Transverse colon (tissue), 4 donors: Measurements from ENCODE around the gene RPS6KL1. TPM values are rescaled to one million over a fixed set of nuclear protein-coding genes. Genes with fewer than 3 reads are reported as not detected.

Source experiments
- DNase-seq: peaks from one replicate; pipeline ENCODE4 v3.0.0-alpha.2; 2019
- H3K27ac ChIP-seq, 4 donors: fragments of 200-600 bp; sonication (generic); 2 replicates each; pipeline ENCODE4 v1.5.1; 2016 to 2018; ENCODE audit warnings: inconsistent platforms in 4 of 4
- H3K27me3 ChIP-seq: fragments of 200-600 bp; sonication (generic); 2 replicates; pipeline ENCODE4 v1.5.1; 2017; ENCODE audit warnings: inconsistent platforms
- H3K36me3 ChIP-seq, 4 donors: fragments of 200-600 bp; sonication (generic); 2 replicates each; pipeline ENCODE4 v1.5.1; 2017 to 2019; ENCODE audit warnings: inconsistent platforms in 4 of 4
- H3K4me1 ChIP-seq, 4 donors: fragments of 200-600 bp; sonication (generic); 2 replicates each; pipeline ENCODE4 v1.5.1; 2017 to 2020; ENCODE audit warnings: inconsistent platforms in 4 of 4
- H3K4me3 ChIP-seq, 4 donors: fragments of 200-600 bp; sonication (generic); 1 replicate in 1 of 4; 2 replicates in 3 of 4; pipeline versions ENCODE4 v1.5.1 to v1.6.1; 2017 to 2019; ENCODE audit warnings: inconsistent platforms in 4 of 4
- H3K9me3 ChIP-seq, 2 donors: fragments of 200-600 bp; sonication (generic); 2 replicates each; pipeline ENCODE4 v1.5.1; 2017 to 2019; ENCODE audit warnings: inconsistent platforms in 2 of 2
- EP300 ChIP-seq: sonication (generic); formaldehyde crosslinking; IDR thresholded peaks from one replicate; pipeline ENCODE4 v1.6.1; 2017; ENCODE audit warnings: antibody characterized with exemption, low read depth
- POLR2A ChIP-seq: fragments of 450-650 bp; IDR thresholded peaks from one replicate; pipeline ENCODE4 v1.6.1; 2016; ENCODE audit warnings: antibody characterized with exemption, mild to moderate bottlenecking, moderate library complexity
- POLR2AphosphoS5 ChIP-seq, 3 donors: sonication (generic); formaldehyde crosslinking; IDR thresholded peaks; one replicate each; pipeline ENCODE4 v1.6.1; 2016; ENCODE audit warnings: antibody characterized with exemption in 3 of 3
- WGBS, 2 donors: methylation state at CpG; one replicate each; pipeline ENCODE4 v1.1.5; 2018; ENCODE audit warnings: low coverage in 1 of 2; 5-methylcytosine and 5-hydroxymethylcytosine counted together
- in situ Hi-C, 4 donors: fragments of 200-750 bp; cut with MboI; loops; one replicate each; pipeline versions ENCODE4 v1.15.0 to v1.15.1; 2017; ENCODE audit warnings: low sequenced_read_pairs in 3 of 4, low pct_ligation_motif_present in 1 of 4, low pct_unique_long_range_greater_than_20kb in 1 of 4
- intact Hi-C: fragments of 100-400 bp; cut with DNase I; formaldehyde crosslinking; loops from one replicate; pipeline ENCODE4 v1.15.1; 2023; ENCODE audit warnings: low total_unique reads
- total RNA-seq, 4 donors: library from RNA; depleted of rRNA; stranded (reverse); fragments of >200 nt; gene quantifications; one replicate each; pipeline ENCODE4 v1.1.0, GENCODE V29; 2016
- TF ChIP-seq, protein P1 (sequence below), 5 experiments: fragments of 200-600 bp in 3 of 5; fragments of 450-650 bp in 2 of 5; sonication (generic) in 3 of 5; IDR thresholded peaks; 1 replicate in 2 of 5; 2 replicates in 3 of 5; pipeline ENCODE4 v1.5.1; 2016 to 2017; ENCODE audit warnings: antibody characterized with exemption in 5 of 5, inconsistent platforms in 3 of 5, mild to moderate bottlenecking in 2 of 5, moderate library complexity in 1 of 5

Gene RPS6KL1
- total RNA-seq, 4 donors from 2014 or later, result 6.4 to 54.1 (median 9.3) TPM; not detected in 1

DNA sequence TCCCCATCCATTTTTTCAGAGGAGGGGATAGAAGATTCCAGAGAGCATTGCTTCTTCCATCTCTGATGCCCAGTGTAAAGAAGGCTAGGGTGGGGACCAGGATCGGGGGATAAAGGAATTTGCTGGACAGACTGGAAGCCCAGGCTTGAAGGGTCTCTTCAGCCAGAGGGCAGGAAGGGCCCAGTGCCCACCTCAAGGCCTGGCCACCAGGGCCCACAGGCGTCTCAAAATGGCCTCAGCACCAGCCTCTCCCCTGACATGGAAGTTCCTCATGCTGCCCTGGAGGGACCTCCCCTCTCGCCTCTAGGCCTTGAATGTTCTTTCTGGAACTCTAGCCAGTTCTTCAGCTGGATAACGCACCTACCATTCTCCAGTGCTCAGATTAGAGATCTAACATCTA lies 2.8 kb downstream of the RPS6KL1 start:
- in situ Hi-C loops, result no loop called here
- DNase-seq, result no peak
- Histone ChIP-seq H3K27me3 (no peaks in the 10 kb centered on the region), H3K27ac (no peak overlapping the region), H3K4me3 (no peak overlapping the region), H3K4me1 (peaks cover 0 to 23% (median 7%) of the 10 kb centered on the region in 4 donors), H3K9me3 (no peaks in the 10 kb centered on the region), H3K36me3 (no peaks in the 10 kb centered on the region)
- 86 to 100% methylated on average over 2 to 4 of the region's 4 CpGs for WGBS, 2 donors
- TF ChIP-seq POLR2A (no peak), POLR2AphosphoS5 (IDR thresholded peaks at IDR 0.05) (no peak), EP300 (no peak)
- TF ChIP-seq, protein P1, sequence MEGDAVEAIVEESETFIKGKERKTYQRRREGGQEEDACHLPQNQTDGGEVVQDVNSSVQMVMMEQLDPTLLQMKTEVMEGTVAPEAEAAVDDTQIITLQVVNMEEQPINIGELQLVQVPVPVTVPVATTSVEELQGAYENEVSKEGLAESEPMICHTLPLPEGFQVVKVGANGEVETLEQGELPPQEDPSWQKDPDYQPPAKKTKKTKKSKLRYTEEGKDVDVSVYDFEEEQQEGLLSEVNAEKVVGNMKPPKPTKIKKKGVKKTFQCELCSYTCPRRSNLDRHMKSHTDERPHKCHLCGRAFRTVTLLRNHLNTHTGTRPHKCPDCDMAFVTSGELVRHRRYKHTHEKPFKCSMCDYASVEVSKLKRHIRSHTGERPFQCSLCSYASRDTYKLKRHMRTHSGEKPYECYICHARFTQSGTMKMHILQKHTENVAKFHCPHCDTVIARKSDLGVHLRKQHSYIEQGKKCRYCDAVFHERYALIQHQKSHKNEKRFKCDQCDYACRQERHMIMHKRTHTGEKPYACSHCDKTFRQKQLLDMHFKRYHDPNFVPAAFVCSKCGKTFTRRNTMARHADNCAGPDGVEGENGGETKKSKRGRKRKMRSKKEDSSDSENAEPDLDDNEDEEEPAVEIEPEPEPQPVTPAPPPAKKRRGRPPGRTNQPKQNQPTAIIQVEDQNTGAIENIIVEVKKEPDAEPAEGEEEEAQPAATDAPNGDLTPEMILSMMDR (IDR thresholded peaks at IDR 0.05), result no peak
- intact Hi-C loops, result no loop called here

DNA sequence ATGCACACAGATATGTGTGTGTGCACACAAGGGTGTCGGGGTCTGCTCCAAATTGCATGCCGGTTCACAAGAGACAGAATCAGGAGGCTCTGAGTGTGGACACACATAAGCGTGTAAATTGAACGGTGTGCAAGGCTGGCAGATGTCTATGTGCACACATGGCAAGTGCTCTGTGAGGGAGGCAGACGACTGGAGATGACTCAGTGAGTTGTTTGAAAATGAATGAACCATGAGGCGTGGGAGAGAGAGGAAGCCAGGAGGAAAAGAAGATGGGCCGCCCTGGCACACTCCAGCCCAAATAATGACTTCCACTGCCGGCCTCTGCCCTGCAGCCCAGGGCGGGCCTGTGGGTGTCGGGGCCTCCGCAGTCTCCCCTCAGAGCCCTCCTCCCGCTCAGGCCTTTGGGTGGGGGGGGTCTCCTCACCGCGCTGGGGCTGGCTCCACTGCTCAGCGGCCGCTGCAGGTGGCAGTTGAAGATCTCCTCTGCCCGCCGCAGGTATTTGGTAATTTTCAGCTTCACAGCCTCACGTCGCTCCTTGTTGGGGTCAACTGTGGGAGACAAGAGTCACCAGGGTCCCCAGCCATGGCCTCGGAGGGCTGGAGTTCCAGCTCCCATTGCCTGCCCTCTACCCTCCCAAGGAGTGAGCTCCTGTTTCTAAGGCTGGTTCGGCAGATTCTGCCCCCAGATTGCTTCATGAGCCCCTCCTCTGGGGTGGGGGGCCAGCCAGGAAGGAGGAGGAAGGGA lies 3.5 kb downstream of the RPS6KL1 start:
- H3K4me3 ChIP-seq, result no peak overlapping the region
- no peaks in the 10 kb centered on the region for H3K27me3 ChIP-seq
- 67 to 87% methylated on average over 4 to 22 of the region's 22 CpGs for WGBS, 2 donors
- H3K4me1 ChIP-seq, result peaks cover 0 to 23% (median 7%) of the 10 kb centered on the region in 4 donors
- no peak for DNase-seq
- H3K27ac ChIP-seq, result no peak overlapping the region
- in situ Hi-C loops, result loop anchor here in 1 of 4 donors (10.0 kb wide), 1 partner anchor 55 kb away; no protein-coding TSS in a partner anchor
- no peaks in the 10 kb centered on the region for H3K36me3 ChIP-seq
- intact Hi-C loops, result no loop called here
- TF ChIP-seq, protein P1 (IDR thresholded peaks at IDR 0.05), result no peak
- TF ChIP-seq POLR2A (no peak), POLR2AphosphoS5 (IDR thresholded peaks at IDR 0.05) (no peak), EP300 (no peak)
- H3K9me3 ChIP-seq, result no peaks in the 10 kb centered on the region

DNA sequence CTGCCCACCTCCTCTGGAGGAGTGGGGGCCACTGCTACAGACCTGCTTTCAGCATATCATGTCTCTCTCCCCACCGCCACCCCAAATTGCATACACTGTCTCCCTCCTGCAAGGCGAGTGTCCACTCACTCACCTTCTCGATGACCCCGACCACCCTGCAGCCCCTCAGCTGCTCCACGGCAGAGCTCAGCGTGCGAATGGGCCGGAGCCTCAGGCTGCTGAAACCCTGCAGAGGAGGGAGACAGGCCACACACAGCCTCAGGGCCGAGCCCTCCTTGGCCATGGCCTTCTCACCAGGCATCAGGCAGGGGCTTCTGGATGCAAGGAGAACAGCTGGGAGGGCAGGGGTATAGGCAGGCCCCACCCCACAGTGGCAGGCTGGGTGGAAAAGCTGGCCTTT lies 4.7 kb downstream of the RPS6KL1 start:
- no peaks in the 10 kb centered on the region for H3K36me3 ChIP-seq
- H3K27ac ChIP-seq, result no peak overlapping the region
- no peaks in the 10 kb centered on the region for H3K9me3 ChIP-seq
- no peak for TF ChIP-seq POLR2A
- TF ChIP-seq, protein P1 (IDR thresholded peaks at IDR 0.05), result no peak
- no peak for TF ChIP-seq POLR2AphosphoS5 (IDR thresholded peaks at IDR 0.05)
- TF ChIP-seq EP300, result no peak
- WGBS, 2 donors, result 89% methylated on average over 9 of the region's 9 CpGs; no CpG with 5 or more reads in 1 of the 2 donors
- in situ Hi-C loops, result loop anchor here in 1 of 4 donors (10.0 kb wide), 1 partner anchor 54 kb away; no protein-coding TSS in a partner anchor
- intact Hi-C loops, result no loop called here
- no peaks in the 10 kb centered on the region for H3K27me3 ChIP-seq
- peaks cover 0 to 21% (median 7%) of the 10 kb centered on the region in 4 donors for H3K4me1 ChIP-seq
- H3K4me3 ChIP-seq, result no peak overlapping the region
- no peak for DNase-seq

DNA sequence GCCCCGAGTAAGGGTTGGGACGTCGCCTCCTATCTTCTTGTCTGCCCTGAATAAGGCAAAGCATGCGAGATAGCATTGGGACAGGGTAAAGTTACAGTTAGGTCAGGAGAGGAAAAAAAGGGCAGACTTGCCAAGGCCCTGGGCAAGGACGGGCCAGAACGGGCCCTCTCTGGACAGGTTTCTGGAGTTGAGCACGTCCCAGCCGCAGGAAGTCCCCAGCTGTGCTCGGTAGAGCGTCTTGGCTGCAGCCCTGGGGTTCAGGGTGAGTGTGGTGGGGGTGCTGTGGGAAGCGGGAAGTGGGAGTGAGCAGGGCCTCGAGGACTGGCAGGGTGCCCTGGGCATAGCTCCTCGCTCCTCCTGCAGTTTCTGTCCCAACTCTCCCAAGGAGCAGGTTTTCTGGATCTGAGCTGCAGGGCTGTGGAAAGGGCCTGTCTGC lies 5.4 kb downstream of the RPS6KL1 start:
- in situ Hi-C loops (loop anchor here in 1 of 4 donors (10.0 kb wide), 1 partner anchor 53 kb away; no protein-coding TSS in a partner anchor), intact Hi-C loops (no loop called here)
- DNase-seq, result no peak
- H3K9me3 ChIP-seq, result no peaks in the 10 kb centered on the region
- TF ChIP-seq, protein P1 (IDR thresholded peaks at IDR 0.05), result no peak
- TF ChIP-seq POLR2A (no peak), EP300 (no peak), POLR2AphosphoS5 (IDR thresholded peaks at IDR 0.05) (no peak)
- H3K4me3 ChIP-seq, result no peak overlapping the region
- H3K4me1 ChIP-seq, result peaks cover 0 to 18% (median 6%) of the 10 kb centered on the region in 4 donors
- no peaks in the 10 kb centered on the region for H3K36me3 ChIP-seq
- 44 to 71% methylated on average over 2 to 13 of the region's 13 CpGs for WGBS, 2 donors
- H3K27ac ChIP-seq, result peak overlapping the region in 2 of 4 donors; percentile 6 to 65
- H3K27me3 ChIP-seq, result no peaks in the 10 kb centered on the region
